GM19043 (cell line): Measurements from ENCODE around the gene TAX1BP1.

Experiments
- ATAC-seq: cut with Tn5 transposase; IDR thresholded peaks from one replicate; pipeline ENCODE4 v1.9.1; 2021; ENCODE audit warnings: low read depth; ENCODE audit not compliant: unreplicated experiment

Gene TAX1BP1

GRCh38 chr7:27873981-27874957 lies 134.3 kb downstream of the TAX1BP1 start:
- ATAC-seq: no peak

GRCh38 chr7:27875061-27875460 lies 135.1 kb downstream of the TAX1BP1 start:
- no peak for ATAC-seq

GRCh38 chr7:27875832-27876231 lies 135.9 kb downstream of the TAX1BP1 start:
- ATAC-seq: no peak

DNA sequence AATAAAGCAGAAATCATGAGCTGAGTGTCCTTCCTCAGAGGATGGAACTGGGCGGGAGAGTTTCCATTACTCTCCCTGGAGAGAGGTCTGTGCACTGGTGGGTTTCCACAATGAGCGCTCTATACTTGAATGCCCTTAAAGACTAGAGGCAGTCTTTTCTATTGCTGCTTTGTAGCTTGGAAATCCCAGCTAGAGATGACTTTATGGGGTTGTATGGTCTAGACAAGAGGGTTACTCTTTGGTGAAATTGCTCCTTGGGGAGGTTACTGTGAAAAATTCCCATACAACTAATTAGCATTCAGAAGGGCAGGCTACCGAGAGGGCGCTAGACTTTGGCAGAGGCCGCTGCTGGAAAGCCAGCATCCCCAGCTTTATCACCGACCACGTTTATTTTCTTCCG lies 136.8 kb downstream of the TAX1BP1 start:
- ATAC-seq: no peak
